GM19328 (cell line): ENCODE measurements around the gene INSYN2B.
"Not testable (repeated sequence)": the region's sequence is repeated elsewhere in the genome, so short reads cannot be mapped to it uniquely, and the experiment has no call there.

ENCODE experiments used
- ATAC-seq: cut with Tn5 transposase; IDR thresholded peaks from one replicate; pipeline ENCODE4 v1.9.1; 2021; ENCODE audit warnings: mild to moderate bottlenecking, moderate library complexity; ENCODE audit not compliant: unreplicated experiment

The INSYN2B gene

GRCh38 chr5:169973056-169973455 lies 7.2 kb downstream of the INSYN2B start:
- no peak for ATAC-seq

GRCh38 chr5:169971780-169972179 lies 8.5 kb downstream of the INSYN2B start:
- no peak for ATAC-seq

GRCh38 chr5:169970911-169971765 lies 9.2 kb downstream of the INSYN2B start:
- ATAC-seq, result no peak

- no peak for ATAC-seq
Measured at GRCh38 chr5:169970339-169970738, 10.0 kb downstream of the INSYN2B start.

GRCh38 chr5:169964246-169964645 lies 16.0 kb downstream of the INSYN2B start:
- ATAC-seq, result no peak

GRCh38 chr5:169960659-169961058 lies 19.6 kb downstream of the INSYN2B start:
- no peak for ATAC-seq

GRCh38 chr5:169958278-169958677 lies 22.0 kb downstream of the INSYN2B start:
- ATAC-seq, result no peak

GRCh38 chr5:169956756-169957155 lies 23.5 kb downstream of the INSYN2B start:
- no peak for ATAC-seq

GRCh38 chr5:169956126-169956525 lies 24.2 kb downstream of the INSYN2B start:
- no peak for ATAC-seq

- ATAC-seq, result no peak
Measured at GRCh38 chr5:169954786-169955185, 25.5 kb downstream of the INSYN2B start.

- not testable (repeated sequence) for ATAC-seq
Measured at GRCh38 chr5:169953196-169953595, 27.1 kb downstream of the INSYN2B start.

GRCh38 chr5:169950333-169950732 lies 30.0 kb downstream of the INSYN2B start:
- ATAC-seq, result no peak

- ATAC-seq, result no peak
Measured at GRCh38 chr5:169946743-169947295, 33.5 kb downstream of the INSYN2B start.

GRCh38 chr5:169945831-169946261 lies 34.4 kb downstream of the INSYN2B start:
- ATAC-seq, result no peak

- no peak for ATAC-seq
Measured at GRCh38 chr5:169944922-169945680, 35.2 kb downstream of the INSYN2B start.

- ATAC-seq, result no peak
Measured at GRCh38 chr5:169944115-169944514, 36.2 kb downstream of the INSYN2B start.

- ATAC-seq, result no peak
Measured at GRCh38 chr5:169943026-169943425, 37.3 kb downstream of the INSYN2B start.

GRCh38 chr5:169942181-169942580 lies 38.1 kb downstream of the INSYN2B start:
- no peak for ATAC-seq

GRCh38 chr5:169941542-169941941 lies 38.8 kb downstream of the INSYN2B start:
- no peak for ATAC-seq

GRCh38 chr5:169939731-169940130 lies 40.6 kb downstream of the INSYN2B start:
- no peak for ATAC-seq

- no peak for ATAC-seq
Measured at GRCh38 chr5:169938439-169938838, 41.9 kb downstream of the INSYN2B start.

GRCh38 chr5:169935762-169936161 lies 44.5 kb downstream of the INSYN2B start:
- no peak for ATAC-seq
